ENCODE results near the gene RBFOX2. TPM values are rescaled to one million over a fixed set of nuclear protein-coding genes. Genes with fewer than 3 reads are reported as not detected.
A peak's percentile ranks its signal among the peaks of the same experiment; 100 is the strongest.

Gene RBFOX2
- total RNA-seq, 2 donors from 2014 or later: 81.8 to 86.0 TPM

DNA sequence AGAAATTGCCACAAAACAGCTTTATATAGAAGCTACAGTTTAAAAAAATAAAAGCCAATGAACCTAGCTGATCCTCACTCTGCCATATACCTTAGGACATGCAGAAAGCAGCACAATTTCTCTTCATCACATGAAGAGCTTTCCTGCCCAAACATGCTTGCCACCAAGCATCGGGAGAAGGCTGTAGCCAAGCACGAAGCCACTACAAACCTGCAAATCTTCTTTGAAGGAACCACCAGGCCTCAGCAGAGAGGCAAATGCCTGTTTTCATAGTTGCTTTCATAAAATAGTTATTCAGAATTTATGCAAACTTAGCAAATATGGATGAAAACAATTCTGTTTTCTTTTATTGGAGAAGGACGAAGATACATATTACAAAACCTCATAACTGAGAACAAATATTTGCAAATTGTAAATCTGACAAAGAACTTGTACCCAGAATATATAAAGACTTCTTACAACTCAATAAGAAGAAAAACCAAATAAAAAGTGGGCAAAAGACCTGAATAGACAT, 100.3 kb downstream of the RBFOX2 start:
- no peak overlapping the region for H3K4me3 ChIP-seq
- TF ChIP-seq, protein P1, sequence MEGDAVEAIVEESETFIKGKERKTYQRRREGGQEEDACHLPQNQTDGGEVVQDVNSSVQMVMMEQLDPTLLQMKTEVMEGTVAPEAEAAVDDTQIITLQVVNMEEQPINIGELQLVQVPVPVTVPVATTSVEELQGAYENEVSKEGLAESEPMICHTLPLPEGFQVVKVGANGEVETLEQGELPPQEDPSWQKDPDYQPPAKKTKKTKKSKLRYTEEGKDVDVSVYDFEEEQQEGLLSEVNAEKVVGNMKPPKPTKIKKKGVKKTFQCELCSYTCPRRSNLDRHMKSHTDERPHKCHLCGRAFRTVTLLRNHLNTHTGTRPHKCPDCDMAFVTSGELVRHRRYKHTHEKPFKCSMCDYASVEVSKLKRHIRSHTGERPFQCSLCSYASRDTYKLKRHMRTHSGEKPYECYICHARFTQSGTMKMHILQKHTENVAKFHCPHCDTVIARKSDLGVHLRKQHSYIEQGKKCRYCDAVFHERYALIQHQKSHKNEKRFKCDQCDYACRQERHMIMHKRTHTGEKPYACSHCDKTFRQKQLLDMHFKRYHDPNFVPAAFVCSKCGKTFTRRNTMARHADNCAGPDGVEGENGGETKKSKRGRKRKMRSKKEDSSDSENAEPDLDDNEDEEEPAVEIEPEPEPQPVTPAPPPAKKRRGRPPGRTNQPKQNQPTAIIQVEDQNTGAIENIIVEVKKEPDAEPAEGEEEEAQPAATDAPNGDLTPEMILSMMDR (IDR thresholded peaks at IDR 0.05): no peak
- H3K27me3 ChIP-seq: no peaks in the 10 kb centered on the region
- no peaks in the 10 kb centered on the region for H3K9me3 ChIP-seq
- H3K36me3 ChIP-seq: no peaks in the 10 kb centered on the region
- H3K27ac ChIP-seq: no peak overlapping the region
- H3K4me1 ChIP-seq: peaks cover 0 to 3% of the 10 kb centered on the region in 2 donors
- no peak for DNase-seq (ENCODE audit: low spot score)

DNA sequence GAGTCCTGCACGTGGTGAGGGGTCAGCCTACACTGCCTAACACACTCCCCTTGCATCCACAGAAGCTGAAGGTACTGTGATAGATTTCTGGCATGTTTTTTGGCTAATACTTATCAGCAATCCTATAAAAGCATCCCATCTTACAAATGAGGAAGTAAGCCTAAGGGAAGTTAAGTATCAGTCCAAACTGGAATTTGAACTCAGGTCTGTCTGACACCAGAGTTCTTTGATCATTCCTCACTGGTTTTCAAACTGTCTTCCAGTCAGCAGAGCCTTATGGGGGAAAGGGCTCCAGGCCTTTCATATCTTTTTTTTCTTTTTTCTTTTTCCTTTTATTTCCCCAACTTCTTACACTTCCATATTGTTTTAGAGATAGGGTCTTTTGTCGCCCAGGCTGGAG, 105.6 kb downstream of the RBFOX2 start:
- TF ChIP-seq, protein P1 (IDR thresholded peaks at IDR 0.05): no peak
- no peak overlapping the region for H3K4me3 ChIP-seq
- peaks cover 0 to 47% of the 10 kb centered on the region in 2 donors for H3K4me1 ChIP-seq
- no peak for DNase-seq (ENCODE audit: low spot score)
- no peaks in the 10 kb centered on the region for H3K9me3 ChIP-seq
- no peaks in the 10 kb centered on the region for H3K27me3 ChIP-seq
- H3K36me3 ChIP-seq: no peaks in the 10 kb centered on the region
- H3K27ac ChIP-seq: no peak overlapping the region

DNA sequence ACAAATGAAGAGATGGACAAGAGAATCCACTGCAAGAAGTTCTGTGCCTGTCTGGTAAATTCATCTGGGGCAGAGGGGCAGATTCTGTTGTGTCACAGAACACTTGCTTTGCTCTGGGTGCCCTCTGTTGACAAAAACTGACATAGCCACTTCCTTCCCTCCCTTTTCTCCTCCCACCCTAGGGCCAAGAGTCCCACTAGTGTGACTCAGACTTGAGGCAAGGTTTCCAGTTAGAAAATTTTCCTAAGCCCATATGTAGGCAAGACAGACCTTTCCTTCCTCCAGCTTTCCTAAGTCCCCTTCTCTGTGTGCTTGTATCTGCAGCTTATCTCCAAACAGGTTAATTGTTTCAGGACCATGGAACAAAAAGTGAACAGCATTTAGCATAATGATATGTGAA, 106.8 kb downstream of the RBFOX2 start:
- Histone ChIP-seq H3K36me3 (no peaks in the 10 kb centered on the region), H3K4me3 (no peak overlapping the region), H3K9me3 (no peaks in the 10 kb centered on the region), H3K4me1 (peaks cover 0 to 58% of the 10 kb centered on the region in 2 donors), H3K27ac (peak overlapping the region; percentile 38 to 54), H3K27me3 (no peaks in the 10 kb centered on the region)
- TF ChIP-seq, protein P1 (IDR thresholded peaks at IDR 0.05): peak; percentile 53 to 84
- DNase-seq (ENCODE audit: low spot score): peak; percentile 79

DNA sequence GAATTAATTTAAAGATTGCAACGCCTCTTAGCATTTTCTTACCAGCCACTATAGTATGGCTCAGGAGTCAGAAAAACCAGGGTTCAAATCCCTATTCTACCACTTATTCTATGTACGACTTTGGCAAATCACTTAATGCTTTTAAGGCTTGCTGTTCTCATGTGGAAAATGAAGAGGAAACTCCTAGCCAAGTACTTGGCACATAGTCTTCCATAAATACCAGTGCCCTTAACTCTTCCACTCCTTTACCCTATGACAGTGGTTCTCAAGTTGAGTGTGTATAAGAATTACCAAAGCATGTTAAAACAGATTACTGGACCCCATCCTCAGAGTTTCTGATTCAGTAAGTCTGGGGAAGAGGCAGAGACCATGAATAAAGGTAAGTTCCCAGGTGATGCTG, 107.6 kb downstream of the RBFOX2 start:
- no peaks in the 10 kb centered on the region for H3K27me3 ChIP-seq
- H3K27ac ChIP-seq: peak overlapping the region in 1 of 2 donors; percentile 13
- no peaks in the 10 kb centered on the region for H3K36me3 ChIP-seq
- TF ChIP-seq, protein P1 (IDR thresholded peaks at IDR 0.05): no peak
- H3K4me3 ChIP-seq: no peak overlapping the region
- no peak for DNase-seq (ENCODE audit: low spot score)
- no peaks in the 10 kb centered on the region for H3K9me3 ChIP-seq
- H3K4me1 ChIP-seq: peaks cover 0 to 64% of the 10 kb centered on the region in 2 donors

DNA sequence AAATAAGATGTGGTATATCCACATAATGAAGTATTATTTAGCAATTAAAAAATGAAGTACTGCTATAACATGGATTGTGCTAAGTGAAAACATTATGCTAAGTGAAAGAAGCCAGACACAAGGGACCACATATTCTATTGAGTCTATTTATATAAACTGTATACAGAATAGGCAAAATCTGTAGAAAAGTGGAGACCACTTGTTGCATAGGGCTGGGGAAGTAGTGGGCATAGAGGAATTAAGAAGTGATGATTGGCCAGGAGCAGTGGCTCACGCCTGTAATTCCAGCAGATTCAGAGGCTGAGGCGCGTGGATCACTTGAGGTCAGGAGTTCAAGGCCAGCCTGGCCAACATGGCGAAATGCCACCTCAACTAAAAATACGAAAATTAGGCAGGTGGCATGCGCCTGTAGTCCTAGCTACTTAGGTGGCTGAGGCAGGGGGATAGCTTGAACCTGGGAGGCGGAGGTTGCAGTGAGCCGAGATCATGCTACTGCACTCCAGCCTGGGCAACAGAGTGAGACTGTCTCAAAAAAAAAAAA, 109.6 kb downstream of the RBFOX2 start:
- Histone ChIP-seq H3K4me3 (no peak overlapping the region), H3K9me3 (no peaks in the 10 kb centered on the region), H3K27me3 (no peaks in the 10 kb centered on the region), H3K27ac (peak overlapping the region; percentile 47 to 86), H3K4me1 (peaks cover 0 to 82% of the 10 kb centered on the region in 2 donors), H3K36me3 (no peaks in the 10 kb centered on the region)
- no peak for DNase-seq (ENCODE audit: low spot score)
- TF ChIP-seq, protein P1 (IDR thresholded peaks at IDR 0.05): no peak

DNA sequence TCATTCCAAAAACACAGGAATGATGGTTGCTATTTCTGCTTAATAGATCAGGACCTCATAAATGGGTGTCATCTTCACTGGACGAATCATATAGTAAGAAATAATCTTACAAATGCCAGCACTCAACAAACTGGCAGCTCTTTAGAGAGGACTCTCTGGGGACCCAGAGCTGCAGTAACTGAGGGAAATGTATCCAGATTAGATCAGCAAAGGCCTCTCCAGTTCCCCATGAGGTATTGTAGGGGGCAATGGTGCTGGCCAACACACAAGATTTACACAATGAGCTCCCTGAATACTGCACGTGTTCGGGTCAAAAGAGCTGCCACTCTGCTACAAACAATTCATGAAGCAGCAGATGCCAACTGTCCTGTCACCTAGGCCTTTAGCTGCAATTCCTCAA, 110.2 kb downstream of the RBFOX2 start:
- H3K36me3 ChIP-seq: no peaks in the 10 kb centered on the region
- no peak for DNase-seq (ENCODE audit: low spot score)
- H3K4me1 ChIP-seq: peaks cover 0 to 88% of the 10 kb centered on the region in 2 donors
- no peaks in the 10 kb centered on the region for H3K27me3 ChIP-seq
- H3K9me3 ChIP-seq: no peaks in the 10 kb centered on the region
- TF ChIP-seq, protein P1 (IDR thresholded peaks at IDR 0.05): no peak
- no peak overlapping the region for H3K4me3 ChIP-seq
- peak overlapping the region; percentile 47 to 86 for H3K27ac ChIP-seq

Data from right atrium auricular region (tissue), 2 donors.